ENCODE measurements around the gene APOC4. TPM values are rescaled to one million over a fixed set of nuclear protein-coding genes. Genes with fewer than 3 reads are reported as not detected.

Gene APOC4
- total RNA-seq, 1 donor from 2014 or later, result not detected

GRCh38 chr19:44974857-44975256 is 32.8 kb downstream of the APOC4 start:
- H3K4me3 ChIP-seq (ENCODE audit: low read depth, low read length), result no peak overlapping the region
- DNase-seq (ENCODE audit: low read depth), result no peak
- TF ChIP-seq CTCF (conservative IDR thresholded peaks at IDR 0.05; ENCODE audit: low read depth, low read length), result no peak

GRCh38 chr19:44975444-44975843 is 33.4 kb downstream of the APOC4 start:
- no peak for DNase-seq (ENCODE audit: low read depth)
- no peak overlapping the region for H3K4me3 ChIP-seq (ENCODE audit: low read depth, low read length)
- TF ChIP-seq CTCF (conservative IDR thresholded peaks at IDR 0.05; ENCODE audit: low read depth, low read length), result no peak

- TF ChIP-seq CTCF (conservative IDR thresholded peaks at IDR 0.05; ENCODE audit: low read depth, low read length), result no peak
- DNase-seq (ENCODE audit: low read depth), result no peak
- H3K4me3 ChIP-seq (ENCODE audit: low read depth, low read length), result no peak overlapping the region
These were observed 42.0 kb downstream of the APOC4 start for GRCh38 chr19:44984005-44984404.

- TF ChIP-seq CTCF (conservative IDR thresholded peaks at IDR 0.05; ENCODE audit: low read depth, low read length), result no peak
- DNase-seq (ENCODE audit: low read depth), result no peak
- no peak overlapping the region for H3K4me3 ChIP-seq (ENCODE audit: low read depth, low read length)
These were observed 43.4 kb downstream of the APOC4 start for GRCh38 chr19:44985445-44985844.

GRCh38 chr19:44986389-44986788 is 44.4 kb downstream of the APOC4 start:
- no peak for TF ChIP-seq CTCF (conservative IDR thresholded peaks at IDR 0.05; ENCODE audit: low read depth, low read length)
- no peak for DNase-seq (ENCODE audit: low read depth)
- H3K4me3 ChIP-seq (ENCODE audit: low read depth, low read length), result no peak overlapping the region

- H3K4me3 ChIP-seq (ENCODE audit: low read depth, low read length), result no peak overlapping the region
- DNase-seq (ENCODE audit: low read depth), result no peak
- no peak for TF ChIP-seq CTCF (conservative IDR thresholded peaks at IDR 0.05; ENCODE audit: low read depth, low read length)
These were observed 45.2 kb downstream of the APOC4 start for GRCh38 chr19:44987148-44987675.

GRCh38 chr19:44988273-44988672 is 46.2 kb downstream of the APOC4 start:
- no peak overlapping the region for H3K4me3 ChIP-seq (ENCODE audit: low read depth, low read length)

More at GRCh38 chr19:44988273-44988672, 46.2 kb downstream of the APOC4 start:
- DNase-seq (ENCODE audit: low read depth), result no peak
- TF ChIP-seq CTCF (conservative IDR thresholded peaks at IDR 0.05; ENCODE audit: low read depth, low read length), result no peak

Data from epithelial cell of proximal tubule (primary cell).